ENCODE data around the gene RPS13.
"Not testable (repeated sequence)": the region's sequence is repeated elsewhere in the genome, so short reads cannot be mapped to it uniquely, and the experiment has no call there.

RPS13 gene

DNA sequence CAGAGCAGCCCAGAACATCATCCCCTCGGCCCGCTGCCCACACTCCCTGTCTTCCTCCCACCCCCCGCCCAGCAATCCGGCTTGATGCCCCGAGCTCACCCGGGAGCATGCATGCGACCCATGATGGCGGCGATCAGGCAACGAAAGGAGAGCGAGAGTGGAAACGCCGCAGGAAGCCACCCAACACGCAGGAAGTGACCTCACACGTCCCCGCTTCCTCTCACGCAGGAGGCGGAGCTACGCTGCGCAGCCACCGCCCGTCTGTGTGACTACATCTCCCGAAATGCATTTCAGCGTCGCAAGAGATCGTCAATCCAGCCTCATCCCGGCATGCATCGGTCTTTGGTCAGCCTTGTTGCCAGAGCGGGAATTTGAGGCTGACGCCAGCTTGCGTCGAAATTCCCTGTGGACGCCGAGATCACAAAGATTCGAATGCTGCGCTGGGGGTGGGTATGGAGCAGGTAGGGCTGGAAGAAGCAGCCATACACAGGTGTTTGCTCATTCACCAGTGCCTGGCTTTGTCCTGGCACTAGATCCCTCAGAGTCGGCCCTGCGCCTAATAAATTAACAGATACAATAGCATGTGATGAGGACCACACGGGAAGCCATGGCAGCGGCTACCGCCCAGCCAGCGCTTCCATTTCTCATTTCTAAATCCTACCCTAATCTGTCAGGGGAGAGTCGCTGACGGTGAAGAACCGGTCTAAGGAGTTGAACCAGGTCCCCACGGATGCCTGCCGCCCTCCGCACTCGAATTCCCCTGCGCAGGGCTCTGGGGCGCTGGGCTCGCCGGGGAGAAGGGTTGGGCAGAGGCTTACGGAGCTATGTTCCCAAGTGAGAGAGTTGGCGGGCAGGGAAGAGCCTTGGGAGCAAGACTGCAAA is at the start of gene RPS13:
TSS of gene RPS13 (minus strand) at position 148 of the 882 bp plus-strand sequence. CDS start at position 122, 26 bp downstream.
- DNase-seq (ENCODE audit: low spot score): peak; percentile 97

DNA sequence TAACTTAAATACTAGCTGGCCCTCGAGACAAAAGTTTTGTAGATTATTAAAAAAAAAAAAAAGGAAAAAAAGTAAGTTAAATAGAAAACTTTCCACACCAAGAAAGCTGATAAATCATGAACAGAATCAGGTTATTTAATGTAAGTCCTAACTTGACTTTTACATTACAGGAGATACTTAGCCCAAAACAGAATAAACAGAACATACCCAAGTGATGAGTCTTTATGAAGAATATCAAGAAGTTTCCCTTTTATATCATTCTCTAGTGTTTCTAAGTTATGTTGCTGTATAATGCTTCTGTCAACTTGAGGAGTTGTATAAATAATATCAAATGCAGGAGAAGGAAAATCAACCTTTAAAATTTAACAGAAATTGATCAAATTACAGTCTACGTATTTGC is 44.5 kb upstream of the RPS13 start:
- DNase-seq (ENCODE audit: low spot score): no peak

DNA sequence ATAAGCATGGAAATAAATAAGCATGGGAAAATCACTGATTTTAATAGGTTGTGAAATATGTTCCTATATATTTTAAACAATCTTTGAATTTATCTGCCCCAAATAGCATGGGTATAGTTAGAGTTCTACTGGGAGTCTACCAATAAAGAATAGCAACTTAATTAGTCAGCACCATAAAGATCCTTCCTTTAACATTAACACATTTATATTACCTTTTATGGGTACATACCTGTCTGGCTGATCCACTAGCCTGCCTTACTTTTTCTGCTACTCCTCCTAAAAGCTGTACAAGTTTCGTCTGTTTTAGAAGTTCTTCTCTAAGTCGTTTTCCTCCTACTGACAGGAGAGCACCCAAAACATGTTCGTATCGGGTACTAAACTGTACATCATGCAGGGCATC is 39.8 kb upstream of the RPS13 start:
- DNase-seq (ENCODE audit: low spot score): no peak

DNA sequence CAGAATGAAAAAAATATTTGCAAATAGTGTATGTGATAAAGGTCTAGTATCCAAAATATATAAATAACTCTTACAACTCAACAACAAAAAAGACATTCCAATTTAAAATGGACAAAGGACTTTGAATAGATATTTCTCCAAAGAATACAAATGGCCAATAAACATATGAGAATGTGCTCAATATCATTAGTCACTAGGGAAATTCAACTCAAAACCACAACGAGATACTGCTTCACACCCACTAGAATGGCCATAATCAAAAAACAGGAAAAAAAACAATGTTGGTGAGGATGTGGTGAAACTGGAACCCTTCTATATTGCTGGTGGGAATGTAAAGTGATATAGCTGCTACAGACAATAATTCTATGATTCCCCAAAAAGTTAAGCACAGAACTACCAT is 38.6 kb upstream of the RPS13 start:
- no peak for DNase-seq (ENCODE audit: low spot score)

DNA sequence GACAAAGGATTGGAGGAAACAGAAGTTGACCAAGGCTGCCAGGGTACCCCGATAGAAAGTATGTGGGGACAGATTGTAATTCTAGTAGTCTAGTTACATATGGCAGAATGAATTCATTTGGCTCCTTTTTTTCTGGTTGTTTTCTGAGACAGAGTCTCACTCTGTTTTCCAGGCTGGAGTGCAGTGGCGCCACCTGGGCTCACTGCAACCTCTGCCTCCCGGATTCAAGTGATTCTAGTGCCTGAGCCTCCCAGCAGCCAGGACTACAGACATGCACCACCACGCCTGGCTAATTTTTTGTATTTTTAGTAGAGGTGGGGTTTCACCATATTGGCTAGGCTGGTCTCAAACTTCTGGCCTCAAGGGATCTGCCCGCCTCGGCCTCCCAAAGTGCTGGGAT is 30.3 kb upstream of the RPS13 start:
- DNase-seq (ENCODE audit: low spot score): not testable (repeated sequence)

DNA sequence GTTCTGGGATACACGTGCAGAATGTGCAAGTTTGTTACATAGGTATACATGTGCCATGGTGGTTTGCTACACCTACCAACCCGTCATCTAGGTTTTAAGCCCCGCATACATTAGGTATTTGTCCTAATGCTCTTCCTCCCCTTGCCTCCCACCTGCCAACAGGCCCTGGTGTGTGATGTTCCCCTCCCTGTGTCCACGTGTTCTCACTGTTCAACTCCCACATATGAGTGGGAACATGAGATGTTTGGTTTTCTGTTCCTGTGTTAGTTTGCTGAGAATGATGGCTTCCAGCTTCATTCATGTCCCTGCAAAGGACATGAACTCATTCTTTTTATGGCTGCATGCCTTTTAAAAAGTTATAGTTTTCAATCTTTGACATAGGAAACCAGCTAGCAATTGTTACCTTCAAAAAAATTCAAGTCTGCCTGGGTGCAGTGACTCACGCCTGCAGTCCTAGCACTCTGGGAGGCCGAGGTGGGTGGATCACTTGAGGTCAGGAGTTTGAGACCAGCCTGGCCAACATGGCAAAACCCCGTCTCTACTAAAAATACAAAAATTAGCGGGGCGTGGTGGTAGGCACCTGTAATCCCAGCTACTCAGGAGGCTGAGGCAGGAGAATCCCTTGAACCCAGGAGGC is 28.1 kb upstream of the RPS13 start:
- DNase-seq (ENCODE audit: low spot score): not testable (repeated sequence)

DNA sequence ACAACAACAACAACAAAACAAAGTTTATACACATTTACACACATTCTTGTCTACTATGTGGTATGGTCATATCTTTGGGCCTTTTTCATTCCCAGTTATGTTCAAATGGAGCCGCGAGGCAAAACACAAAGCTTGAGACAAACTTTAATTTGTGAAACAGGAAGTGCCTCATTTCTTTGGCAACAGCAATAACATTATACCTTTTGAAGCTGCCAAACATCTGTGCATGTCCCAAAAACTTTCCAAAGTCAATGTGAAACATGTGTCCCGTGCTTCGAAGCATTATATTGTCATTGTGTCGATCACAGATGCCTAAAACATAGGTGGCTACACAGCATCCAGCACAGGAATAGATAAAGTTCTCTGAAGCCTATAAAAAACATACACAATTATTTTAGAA is 25.0 kb upstream of the RPS13 start:
- no peak for DNase-seq (ENCODE audit: low spot score)

DNA sequence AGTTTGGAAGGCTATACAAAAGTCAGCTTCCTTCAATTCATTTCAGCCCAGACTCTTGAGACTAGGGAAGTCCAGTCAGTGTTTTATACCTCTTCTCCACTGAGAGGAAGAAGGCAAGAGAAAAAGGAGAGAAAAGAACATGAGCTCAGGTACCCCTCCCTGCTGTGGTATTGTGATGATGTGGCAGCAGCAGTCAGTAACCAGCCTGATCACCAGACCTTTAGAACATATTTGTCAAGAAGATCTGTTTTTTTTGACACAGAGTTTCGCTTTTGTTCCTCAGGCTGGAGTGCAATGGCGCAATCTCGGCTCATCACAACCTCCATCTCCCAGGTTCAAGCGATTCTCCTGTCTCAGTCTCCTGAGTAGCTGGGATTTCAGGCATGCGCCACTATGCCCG is 21.2 kb upstream of the RPS13 start:
- DNase-seq (ENCODE audit: low spot score): no peak

DNA sequence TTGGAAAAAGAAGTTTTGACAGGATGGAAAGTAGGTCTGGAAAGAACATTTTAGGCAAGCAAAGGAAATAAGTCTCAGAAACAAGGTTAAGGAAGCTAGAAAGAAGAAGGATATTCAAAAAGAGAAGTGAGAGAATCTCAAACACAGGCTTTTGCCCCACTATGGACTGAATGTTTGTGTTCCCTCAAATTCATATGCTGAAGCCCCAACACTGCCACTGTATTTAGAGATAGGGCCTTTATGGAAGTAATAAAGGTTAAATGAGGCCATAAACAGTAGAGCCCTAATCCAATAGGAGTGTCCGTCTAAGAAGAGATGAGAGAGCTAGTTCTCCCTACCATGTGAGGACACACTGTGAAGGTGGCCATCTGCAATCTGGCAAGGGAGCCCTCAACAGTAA is 20.6 kb upstream of the RPS13 start:
- DNase-seq (ENCODE audit: low spot score): no peak

DNA sequence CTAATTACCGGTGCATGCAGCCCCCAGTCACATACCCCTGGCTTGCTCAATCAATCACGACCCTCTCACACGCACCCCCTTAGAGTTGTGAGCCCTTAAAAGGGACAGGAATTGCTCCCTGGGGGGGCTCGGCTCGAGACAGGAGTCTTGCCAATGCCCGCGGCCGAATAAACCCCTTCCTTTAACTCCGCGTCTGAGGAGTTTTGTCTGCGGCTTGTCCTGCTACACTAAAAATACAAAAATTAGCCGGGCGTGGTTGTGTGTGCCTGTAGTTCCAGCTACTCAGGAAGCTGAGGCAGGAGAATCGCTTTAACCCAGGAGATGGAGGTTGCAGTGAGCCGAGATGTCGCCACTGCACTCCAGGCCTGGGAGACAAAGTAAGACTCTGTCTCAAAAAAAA is 8.5 kb upstream of the RPS13 start:
- not testable (repeated sequence) for DNase-seq (ENCODE audit: low spot score)

DNA sequence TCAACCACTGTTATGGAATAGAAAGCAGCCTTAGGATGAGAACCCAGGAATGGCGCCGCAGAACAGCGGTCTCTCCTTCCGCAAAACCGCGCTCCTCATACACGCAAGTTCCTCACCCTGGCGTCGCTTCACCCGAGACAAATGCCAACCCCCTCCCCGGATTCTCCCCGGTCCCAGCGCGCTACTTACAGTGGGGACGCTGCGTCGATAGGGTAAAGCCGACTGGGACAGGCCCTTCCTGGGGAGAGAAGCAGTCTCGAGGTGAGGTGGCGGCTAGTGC is 287 bp downstream of the RPS13 start:
- DNase-seq (ENCODE audit: low spot score): peak; percentile 34

DNA sequence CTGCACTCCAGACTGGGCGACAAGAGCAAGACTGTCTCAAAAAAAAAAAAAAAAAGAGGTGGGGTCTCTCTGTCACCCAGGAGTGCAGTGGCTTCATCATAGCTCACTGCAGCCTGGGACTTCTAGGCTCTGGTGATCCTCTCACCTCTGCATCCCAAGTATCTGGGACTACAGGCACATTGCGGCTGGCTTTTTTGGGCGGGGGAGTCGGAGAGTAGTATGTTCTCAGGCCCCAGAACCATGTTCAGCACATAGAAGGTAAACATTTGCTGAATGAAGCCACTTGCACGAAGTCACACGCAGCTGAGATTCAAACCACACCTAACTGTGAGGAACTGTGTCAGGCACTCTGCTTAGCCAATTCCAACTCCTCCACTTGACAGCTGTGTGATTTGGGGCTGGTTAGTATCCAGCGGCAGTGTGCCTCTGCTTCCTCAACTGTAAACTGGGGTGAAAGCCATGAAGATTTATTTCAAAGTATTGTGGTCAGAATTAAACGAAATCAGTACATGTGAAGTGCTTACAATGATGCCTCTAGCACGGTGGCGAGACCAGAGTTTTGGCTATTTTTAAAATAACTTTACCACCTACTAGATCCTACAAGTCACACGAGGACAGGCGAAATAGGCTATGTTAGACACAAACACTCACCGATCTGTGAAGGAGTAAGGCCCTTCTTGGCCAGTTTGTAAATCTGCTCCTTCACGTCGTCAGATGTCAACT is 789 bp downstream of the RPS13 start:
- DNase-seq (ENCODE audit: low spot score): no peak

DNA sequence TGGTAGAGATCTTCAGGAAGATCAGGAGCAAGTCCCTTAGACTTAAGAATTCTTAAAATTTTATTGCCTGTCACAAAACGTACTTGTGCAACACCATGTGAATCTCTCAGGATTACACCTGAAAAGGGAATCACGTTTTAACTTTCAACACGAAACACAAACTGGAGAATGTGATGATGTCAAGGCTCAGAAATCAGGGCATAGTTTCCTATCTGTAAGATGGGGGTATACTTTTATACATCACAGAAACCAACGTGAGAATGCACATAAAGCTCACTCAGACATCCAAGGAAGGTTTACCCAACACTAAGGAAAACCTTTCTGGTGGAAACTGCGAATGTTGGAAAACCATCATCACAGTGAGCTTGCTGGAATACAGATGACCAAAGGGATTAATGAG is 2.0 kb downstream of the RPS13 start:
- no peak for DNase-seq (ENCODE audit: low spot score)

DNA sequence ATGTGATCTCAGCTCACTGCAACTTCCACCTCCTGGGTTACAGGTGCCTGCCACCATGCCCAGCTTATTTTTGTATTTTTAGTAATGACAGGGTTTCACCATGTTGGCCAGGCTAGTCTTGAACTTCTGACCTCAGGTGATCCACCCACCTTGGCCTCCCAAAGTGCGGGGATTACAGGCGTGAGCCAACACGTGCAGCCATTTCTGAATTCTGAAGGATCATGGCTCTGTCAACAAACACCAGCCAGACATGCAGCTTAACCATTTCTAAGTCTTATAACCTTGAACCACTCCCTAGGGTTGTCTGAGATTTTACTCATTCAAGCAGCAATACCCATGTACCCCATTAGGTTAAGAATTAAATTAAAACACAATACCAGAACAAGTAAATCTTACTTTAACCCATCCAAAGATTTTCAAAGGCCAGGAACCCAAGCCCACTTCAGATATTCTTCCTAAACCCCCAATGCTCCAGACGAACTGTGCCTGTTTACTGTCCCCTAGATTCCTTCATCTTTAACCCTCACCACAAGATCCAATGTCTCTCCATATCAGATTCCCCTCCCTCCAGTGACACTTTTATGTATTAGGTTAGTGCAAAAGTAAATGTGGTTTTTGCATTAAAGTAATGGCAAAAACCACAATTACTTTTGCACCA is 4.0 kb downstream of the RPS13 start:
- no peak for DNase-seq (ENCODE audit: low spot score)

DNA sequence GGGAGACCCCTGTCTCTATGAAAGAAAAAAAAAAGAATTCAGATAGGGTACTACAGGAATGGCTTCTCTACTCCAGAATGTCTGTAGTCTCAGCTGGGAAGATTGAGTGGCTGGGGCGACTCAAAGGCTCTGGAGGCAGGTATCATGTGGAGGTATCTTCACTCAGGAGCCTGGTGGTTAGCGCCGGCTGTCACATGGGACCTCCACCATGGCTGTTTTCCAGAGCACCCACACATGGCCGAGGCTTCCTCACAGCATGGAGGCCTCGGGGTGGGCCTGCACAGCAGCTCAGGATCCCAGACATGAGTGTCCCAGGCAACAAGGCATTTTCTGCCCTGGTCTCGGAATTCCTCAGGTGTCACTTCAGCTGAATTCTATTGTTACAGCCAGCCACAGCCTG is 10.1 kb downstream of the RPS13 start:
- DNase-seq (ENCODE audit: low spot score): no peak

DNA sequence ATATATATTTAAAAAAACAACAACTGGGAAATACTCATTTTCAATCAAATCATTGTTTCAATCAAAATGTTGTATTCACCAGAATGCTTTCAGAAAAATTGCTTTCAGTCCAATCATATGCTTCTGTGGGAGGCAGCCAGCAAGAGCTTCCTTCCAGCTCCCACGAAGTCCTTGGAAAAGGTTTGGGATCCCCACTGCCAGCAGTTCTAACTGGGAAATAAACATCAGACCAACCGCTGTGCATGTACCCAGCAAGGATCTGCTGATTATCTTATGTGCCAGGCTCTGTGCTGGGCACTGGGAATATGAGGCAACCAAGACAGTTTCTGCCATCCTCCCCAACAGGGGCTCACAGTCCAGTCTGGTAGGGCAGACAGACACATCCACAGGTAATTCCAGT is 10.8 kb downstream of the RPS13 start:
- DNase-seq (ENCODE audit: low spot score): no peak

DNA sequence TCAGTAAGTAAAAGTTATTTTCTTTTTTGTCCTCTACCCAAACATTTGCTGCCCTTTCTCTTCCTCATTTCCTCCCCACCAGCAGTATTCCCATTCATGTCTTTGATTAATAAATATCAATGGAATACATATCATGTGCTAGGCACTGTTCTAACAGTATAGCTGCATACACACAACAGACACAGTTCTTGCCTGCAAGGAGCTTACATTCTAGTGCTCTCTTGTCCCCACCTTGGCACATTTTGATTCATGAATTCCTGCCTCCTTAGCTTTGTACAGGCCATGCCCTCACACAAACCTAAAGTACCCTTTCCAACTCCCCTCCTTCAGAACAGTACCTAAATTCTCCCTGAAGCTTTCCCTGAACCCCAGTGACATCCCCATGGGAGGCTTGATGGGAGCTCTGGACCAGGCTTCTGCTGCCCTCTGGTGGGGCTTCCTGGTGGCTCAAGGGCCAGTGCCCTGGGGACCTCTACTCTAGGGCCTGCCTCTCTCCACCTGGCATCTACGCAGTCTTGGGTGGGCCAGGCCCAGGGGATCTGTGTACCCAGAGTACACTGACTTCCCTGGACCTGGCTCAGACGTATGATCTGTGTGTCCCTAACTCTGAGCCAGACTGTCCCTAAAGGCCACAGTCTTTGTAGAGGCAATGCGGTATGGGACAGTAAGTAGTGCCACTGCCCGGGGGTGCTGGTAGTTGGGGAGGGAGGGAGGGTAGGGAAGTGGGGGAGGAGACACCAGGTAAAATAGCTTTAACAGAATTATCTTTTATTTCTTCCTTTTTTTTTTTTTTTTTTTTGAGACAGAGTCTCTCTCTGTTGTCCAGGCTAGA is 14.1 kb downstream of the RPS13 start:
- peak; percentile 58 for DNase-seq (ENCODE audit: low spot score)

DNA sequence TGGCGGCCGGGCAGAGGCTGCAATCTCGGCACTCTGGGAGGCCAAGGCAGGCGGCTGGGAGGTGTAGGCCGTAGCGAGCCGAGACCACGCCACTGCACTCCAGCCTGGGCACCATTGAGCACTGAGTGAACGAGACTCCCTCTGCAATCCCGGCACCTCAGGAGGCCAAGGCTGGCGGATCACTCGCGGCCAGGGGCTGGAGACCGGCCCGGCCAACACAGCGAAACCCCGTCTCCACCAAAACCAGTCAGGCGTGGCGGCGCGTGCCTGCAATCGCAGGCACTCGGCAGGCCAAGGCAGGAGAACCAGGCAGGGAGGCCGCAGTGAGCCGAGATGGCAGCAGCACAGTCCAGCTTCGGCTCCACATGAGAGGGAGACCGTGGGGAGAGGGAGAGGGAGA is 26.3 kb downstream of the RPS13 start:
- DNase-seq (ENCODE audit: low spot score): not testable (repeated sequence)

DNA sequence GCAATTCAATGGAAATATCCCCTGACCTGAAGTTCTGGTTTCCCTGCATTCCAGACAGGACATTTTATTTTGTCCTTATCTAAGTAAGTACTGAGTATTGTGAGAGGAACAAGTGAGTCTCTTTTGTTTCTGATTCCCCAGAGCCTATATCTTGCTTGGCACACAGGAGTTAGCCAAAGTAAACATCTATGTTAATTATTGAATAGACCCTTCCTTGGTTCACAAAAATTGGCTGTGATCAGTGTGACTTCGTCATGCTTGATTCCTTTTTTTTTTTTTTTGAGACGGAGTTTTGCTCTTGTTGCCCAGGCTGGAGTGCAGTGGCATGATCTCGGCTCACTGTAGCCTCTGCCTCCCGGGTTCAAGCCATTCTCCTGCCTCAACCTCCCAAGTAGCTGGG is 29.0 kb downstream of the RPS13 start:
- DNase-seq (ENCODE audit: low spot score): not testable (repeated sequence)

DNA sequence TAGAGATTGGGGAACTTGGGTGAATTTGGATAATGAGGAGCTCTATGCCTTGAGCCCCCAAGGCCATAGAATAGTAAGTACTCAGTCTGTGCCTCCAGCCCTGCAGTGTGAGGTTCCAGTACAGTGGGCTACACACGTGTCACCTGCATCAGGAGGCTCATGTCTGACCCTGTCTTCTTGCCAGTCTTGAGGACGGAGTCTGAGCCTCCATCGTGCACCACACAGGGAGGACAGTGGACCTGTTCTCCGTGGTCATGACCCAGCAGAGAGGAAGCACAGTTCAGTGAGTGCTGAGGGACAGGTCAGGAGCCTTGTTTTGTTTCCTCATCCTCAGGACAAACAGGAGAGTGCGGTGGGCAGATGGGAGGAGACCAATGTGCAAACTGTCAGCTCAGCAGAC is 30.8 kb downstream of the RPS13 start:
- DNase-seq (ENCODE audit: low spot score): no peak
